EH (cell line): Measurements from ENCODE around the gene KAT7.
A peak's percentile ranks its signal among the peaks of the same experiment; 100 is the strongest.

Source experiments
- DNase-seq: peaks from one replicate; pipeline ENCODE4 v3.0.0-alpha.2; 2015; ENCODE audit warnings: low read depth

The KAT7 gene

DNA sequence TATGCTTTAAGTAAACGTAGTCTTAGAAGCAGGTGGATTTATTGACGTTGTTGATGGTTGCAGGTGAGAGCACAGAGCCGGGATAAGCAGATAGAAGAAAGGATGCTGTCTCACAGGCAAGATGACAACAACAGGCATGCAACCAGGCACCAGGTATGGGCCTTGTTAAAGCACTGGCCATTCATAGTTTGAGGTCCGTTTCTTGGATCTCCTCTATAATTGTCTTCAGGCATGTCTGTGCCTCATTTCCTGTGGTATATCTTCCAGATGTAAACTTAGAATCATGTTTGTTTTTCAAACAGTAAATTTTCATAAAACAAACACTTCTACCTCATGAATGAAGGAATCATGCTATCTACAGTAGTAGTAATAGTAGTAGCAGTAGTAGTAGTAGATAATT, 20.6 kb downstream of the KAT7 start:
- DNase-seq = no peak

DNA sequence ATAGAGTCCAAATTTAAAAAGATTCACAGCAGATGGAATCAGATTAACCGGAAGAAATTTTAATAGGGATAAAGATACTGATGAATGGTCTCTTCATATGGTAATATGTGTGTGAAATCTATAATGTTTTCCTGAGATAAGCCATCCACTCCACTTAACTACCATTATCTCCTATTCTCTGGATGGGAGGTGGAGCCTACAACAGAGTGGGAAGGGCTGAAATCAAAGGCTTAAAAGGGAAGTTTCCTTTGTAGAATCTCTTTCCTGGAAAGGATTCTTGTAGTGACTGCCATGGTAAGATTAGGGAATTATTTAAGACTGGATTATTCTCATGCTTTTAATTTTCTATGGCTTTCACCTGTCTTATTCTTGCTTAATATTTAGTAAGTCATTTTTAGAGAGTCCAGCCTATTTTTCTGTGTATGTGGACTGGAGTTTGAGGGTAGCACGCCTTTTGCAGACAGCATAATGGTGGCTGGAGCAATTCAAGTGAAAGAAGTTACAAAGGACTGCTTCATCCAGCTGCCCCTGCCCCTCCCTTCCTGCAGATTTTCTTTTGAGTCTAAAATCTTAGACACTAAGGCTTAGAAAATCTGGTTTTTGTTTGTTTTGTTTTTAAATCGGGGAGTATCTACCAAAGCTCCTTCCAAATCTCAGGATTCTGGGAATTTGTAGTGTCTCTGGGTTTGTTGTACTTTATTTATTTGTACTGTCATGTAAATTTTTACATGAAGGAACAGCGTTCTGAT, 26.5 kb downstream of the KAT7 start:
- no peak for DNase-seq

DNA sequence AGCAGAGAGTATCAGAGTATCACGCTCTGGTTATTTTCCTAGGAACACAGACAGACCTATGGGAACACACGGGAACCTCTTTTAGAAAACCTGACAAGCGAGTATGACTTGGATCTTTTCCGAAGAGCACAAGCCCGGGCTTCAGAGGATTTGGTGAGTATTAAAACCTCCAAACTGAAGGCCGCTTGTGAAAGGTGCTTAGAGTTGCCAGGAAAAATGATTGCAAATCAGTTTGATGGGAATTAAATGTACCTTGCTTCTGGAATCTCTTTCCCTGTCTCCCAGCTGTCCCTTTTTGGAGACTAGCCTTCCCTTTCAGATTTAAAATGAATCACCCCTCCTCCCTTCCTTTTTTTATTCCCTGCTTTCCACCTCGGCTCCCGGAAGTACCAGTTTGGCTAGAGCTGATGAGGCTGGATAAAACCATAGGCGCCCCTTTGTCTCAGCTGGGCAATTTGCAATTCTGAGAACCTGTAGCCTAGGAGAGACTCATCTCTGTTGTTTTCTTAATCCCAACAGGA, 27.3 kb downstream of the KAT7 start:
- DNase-seq = no peak

DNA sequence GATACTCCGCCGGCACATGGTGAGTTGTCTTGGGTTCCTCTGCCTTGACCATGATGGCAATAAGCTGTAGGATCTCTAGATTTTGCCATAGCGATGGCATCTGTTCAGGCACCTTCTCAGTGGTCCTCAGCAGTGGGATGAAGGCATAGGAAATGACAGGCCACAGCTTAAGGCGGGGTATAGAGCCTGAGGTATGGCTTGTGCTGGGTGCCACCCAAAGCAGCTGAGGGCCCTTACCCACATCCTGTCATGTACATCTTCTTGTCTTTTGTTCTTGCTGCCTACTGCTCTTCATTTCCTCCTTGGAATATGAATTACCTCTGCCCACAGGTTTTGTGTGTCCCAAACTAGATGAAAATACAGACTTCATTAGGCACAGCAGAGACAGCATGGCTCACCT, 29.5 kb downstream of the KAT7 start:
- no peak for DNase-seq

DNA sequence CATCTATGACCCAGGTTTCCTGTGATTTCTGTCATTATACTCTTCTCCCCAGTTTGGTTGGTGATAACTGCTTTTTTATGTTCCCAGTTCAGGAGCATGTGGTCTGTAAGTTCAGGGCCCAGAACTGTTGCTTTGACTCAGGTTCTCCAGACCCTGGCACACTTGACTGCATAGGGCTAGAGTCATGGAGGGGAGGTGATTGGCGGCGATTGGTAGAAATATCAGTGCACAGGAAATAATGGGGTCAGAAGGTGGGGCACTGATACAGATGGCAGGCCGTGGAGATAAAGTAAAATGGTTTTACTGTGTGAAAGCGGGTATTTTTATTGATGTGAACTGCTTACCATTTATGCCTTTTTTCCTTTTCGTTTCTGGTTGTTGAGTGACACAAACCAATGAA, 30.7 kb downstream of the KAT7 start:
- no peak for DNase-seq

DNA sequence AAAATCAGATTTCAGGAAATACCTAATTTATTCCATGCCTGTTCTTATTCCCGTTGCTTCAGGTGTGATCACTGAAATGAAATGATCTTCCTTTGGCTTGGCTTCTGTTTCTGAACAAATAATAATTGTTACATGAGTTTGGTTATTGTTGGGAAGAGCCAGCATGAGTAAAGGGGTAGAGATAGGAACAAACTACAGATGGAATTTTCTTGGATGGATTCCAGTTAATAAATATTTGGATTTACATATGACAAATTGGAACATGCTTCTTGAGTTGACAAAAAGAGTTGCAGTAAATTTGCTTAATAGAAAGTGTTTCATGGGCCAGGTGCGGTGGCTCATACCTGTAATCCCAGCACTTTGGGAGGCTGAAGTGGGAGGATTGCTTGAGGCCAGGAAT, 31.2 kb downstream of the KAT7 start:
- no peak for DNase-seq

DNA sequence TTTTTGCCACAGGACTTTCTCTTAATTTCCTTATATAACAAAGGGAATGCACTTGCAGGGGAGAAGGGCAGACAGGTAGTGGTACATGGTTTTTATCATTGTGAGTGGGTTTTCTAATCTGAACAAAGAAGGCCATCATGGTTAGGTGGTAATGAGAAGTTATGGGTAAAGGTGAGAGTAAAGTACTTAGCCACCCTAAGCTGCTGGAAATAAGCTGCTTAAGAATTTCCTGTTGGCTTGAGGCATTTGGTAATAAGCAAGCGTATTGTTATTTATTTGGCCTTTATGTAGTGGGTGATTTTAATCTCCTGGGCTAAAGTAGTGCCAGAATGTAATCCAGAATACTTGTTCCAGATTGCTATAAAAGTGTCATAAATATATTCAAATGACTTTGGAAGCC, 32.3 kb downstream of the KAT7 start:
- no peak for DNase-seq

DNA sequence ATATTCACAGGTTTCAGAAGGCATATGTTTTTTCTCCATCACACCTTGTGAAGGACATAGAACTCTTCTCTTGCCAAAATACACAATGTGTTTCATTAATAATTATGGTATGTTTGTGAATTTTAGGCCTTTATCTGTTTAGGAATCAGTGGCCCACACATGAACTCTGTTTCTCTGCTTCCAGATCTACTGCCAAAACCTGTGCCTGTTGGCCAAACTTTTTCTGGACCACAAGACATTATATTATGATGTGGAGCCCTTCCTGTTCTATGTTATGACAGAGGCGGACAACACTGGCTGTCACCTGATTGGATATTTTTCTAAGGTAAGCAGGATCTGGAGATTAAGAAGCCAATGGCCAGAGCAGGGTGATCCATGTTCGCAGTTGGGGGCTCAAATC, 33.0 kb downstream of the KAT7 start:
- no peak for DNase-seq

DNA sequence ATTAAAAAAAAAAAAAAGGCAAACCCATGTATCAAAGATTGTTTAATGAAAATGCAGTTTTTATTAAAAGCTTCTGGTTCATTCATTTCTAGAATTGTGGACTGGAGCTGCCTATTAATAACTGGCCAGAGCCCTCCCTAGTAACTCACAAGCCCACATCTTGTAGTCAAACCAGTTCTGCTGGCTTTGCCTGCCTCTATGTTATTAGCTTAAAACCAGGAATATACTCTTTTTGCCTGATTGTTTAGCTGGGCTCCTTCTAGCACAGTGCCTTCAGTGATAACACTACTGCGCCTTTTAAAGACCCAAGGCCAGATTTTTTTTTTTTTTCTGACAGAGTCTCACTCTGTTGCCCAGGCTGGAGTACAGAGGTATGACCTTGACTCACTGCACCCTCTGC, 33.4 kb downstream of the KAT7 start:
- no peak for DNase-seq

DNA sequence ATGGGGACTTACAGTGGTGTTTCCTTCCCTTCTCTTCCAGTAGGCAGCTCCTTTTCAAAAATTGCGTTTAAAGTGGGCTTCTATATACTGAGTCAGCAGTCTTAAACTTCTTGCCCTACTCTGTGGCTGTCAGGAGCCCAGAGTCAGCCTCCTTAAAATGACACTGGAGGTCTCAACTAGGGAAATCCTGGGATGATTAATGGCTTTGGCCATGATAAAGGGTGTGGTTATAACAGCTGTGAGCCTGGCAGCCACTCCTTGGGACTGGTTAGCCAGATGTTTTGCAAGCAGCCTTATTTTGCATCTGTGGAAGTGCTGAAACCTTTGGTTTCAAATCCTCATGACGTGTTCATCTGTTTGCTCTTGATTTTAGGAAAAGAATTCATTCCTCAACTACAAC, 34.3 kb downstream of the KAT7 start:
- no peak for DNase-seq

DNA sequence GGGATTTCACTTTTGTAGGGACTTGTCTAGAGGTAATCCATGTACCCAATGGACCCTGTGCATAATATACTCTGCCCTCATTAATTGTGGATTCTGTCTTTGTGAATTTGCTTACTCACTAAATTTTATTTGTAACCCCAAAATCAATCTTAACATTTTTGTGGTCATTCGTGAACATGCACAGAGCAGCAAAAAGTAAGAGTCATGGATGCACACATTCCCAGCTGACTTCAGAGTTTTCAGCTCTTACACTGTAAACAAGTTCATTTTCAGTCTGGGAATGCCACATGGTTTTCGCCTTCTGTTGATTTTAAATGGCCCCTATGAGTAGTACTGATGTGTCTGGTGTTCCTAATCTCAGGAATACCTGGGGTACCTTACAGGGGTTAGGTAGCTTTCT, 35.1 kb downstream of the KAT7 start:
- peak; percentile 56 for DNase-seq

DNA sequence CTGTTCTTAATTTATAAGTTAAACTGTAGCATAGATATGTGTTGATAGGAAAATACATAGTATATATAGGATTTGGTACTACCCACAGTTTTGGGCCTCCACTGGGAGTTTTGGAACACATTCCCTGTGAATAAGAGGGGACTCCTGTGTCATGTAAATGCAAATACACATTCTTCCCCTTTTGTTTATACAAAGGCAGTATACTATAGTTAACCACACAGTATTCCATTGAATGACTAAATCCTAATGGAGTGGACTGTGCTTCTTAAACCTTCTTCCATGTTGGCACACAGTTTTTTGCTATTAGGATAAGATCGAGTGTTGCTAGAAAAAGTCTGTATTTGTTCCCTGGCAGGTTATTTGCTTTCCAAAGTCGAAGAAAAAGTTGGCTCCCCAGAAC, 37.2 kb downstream of the KAT7 start:
- no peak for DNase-seq

DNA sequence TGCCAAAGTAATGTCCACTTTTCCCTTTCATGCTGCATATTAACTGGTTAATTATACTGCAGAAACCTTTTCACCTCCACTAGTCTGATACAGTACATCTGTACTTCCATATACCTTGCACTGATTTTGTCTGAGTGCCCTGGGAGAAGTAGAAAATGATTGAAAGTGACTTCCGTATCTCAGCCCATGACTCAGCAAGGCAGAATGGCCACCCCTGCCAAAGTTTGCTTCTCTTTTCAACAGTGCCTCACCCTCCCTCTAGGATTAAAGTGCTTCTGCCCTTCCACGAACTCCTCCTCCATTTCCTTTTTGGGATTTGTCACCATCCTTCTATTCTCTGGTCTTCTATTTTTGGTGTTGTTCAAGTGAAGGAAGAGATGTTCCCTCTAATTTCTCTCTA, 39.8 kb downstream of the KAT7 start:
- DNase-seq = peak; percentile 82

DNA sequence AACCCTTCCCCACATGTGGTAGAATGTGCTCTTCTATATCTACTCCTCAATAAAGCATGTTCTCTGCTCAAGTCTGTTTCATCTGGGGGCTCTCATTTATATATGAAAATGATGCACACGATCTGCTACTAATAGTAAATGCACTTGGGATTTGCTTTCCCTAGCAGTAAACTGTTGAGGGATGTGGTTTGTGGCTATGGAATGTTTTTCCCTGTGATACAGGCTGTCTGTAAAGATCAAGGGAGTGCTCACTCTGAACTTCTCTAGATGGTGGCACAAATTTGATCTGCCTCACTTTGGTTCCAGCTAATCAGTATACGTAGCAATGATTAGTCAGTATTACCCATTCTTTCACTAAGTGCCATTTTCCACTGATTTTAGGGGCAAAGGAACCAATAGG, 40.5 kb downstream of the KAT7 start:
- DNase-seq = peak; percentile 36

DNA sequence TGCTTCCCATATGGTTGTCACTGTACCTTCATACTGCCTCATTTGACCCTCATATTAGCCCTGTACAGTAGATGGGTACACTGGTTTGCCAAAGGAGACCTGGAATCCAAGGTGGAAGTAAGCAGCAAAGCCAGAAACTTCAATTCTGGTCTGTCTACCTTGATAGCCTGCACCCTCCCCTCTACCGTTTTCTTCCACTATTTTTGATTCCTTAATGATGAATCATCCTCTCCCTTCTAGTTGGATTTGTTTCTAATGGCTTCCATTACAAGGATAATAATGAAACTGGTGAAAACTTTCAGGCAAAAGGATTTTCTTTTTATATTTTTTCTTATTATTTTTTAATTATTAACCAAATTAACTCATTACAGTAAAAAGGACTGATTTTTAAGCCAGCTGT, 42.1 kb downstream of the KAT7 start:
- peak; percentile 42 for DNase-seq

DNA sequence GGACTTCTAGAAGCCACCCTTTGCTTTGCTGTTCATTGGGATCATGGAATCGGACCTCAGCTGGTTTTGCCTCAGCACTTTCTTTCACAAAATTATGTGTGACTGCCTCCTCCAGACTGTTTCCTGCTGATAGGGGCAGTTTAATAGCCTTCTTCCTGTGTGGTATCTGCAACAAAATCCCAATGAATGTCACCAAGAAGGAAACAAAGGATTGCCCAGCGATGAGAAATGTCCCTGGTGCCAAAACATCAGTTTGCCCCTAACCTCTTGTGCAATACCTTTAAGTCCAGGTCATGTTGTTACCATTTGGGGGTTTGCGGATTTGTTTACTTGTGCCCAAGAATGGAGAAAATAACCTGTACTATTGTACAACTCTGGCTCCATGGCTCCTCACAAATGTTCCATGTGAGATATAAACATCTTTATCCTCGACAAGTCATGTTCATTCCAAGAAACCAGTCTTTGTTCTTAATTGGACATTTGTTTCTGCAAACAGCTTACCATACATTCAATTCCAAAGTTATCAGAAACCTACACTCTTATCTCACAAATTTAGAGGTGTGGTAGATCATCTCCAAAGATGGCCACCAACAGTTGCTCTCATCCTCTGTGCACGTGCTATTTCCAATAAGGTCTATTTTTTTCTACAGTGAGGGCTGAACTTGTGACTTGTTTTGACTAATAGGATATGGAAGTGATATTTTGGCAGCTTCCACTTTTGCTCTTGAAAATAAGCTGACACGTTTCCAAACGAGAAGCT, 44.5 kb downstream of the KAT7 start:
- no peak for DNase-seq

DNA sequence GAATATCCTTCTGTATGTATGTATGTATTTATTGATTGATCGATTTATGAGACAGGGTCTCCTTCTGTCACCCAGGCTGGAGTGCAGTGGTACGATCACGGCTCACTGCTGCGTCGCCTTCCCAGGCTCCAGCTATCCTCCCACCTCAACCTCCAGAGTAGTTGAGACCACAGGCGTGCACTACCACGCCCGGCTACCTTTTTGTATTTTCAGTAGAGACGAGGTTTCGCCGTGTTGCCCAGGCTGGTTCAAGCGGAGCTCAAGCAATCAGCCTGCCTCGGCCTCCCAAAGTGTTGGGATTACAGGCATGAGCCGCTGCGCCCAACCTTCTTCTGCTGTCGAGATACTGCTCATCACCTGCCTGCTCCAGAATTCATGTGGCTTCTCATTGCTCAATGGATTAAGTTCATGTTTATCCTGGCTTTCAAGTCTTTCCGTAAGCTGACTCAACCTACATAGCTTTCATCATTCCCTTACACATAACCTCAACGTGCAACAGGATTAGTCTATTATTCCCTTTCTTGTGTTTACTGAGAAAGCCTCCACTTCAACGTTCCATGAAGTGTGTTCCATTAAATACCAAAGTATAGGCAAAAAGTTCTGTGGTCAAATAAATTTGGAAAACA, 45.8 kb downstream of the KAT7 start:
- no peak for DNase-seq

DNA sequence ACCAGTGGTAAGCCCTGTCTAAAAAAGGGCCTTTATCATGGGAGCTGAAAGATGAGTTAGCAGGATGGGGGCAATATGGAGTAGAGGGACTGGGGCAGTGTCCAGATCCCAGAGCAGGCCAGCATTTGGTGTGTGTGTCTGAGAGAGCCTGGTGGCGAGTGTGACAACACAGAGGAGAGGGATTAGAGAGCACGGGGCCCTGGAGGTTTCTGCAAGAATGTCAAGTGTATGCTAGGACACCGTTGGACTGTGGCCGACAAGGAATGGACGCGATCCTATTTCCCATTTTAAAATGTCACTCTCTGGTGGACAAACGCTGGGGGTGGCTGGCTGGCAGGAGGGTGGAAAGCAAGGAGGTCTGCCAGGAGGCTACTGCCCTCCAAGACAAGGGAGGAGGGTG, 47.0 kb downstream of the KAT7 start:
- DNase-seq = no peak

DNA sequence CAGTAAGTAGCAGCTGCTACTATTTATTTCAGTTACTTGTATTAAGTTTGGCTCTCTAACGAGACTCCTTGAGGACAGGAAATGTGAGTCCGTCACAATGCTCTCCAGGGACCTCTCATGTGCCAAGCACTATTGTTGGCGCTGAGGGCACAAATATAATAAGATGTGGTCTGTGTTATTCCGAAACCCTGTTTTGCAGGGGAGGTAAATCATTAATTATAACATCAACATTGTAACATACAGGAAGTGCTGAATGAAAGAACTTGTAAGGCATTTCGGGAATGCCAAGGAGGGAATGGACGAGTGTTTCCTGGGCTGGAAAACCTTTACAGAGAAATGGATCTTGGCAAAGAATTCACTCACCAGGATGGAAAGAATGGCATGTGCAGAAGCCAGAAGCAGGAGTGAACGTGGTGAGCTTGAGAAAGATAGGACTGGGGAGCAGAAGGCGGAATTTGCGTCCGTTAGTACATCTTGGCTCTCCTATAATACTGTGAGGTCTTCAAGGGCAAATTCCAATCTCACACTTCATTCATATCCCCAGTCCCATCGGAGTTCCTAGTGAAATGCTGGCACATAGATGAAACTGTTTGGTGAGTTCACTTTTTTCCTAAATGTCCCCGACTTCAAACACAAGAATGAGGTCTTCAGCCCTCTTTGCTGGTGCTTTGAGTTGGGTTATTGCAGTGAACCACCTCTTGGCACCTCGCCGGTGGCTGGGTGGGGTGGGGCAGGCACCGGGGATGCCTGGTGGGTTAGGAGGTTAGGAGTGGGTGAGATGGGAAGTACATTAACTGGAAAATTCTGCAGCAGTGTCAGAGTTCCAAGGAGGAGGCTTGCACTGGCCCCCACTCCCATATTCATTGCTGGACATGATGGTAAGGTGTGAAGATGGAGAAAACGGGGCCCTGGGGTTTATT, 47.9 kb downstream of the KAT7 start:
- DNase-seq = peak; percentile 78

DNA sequence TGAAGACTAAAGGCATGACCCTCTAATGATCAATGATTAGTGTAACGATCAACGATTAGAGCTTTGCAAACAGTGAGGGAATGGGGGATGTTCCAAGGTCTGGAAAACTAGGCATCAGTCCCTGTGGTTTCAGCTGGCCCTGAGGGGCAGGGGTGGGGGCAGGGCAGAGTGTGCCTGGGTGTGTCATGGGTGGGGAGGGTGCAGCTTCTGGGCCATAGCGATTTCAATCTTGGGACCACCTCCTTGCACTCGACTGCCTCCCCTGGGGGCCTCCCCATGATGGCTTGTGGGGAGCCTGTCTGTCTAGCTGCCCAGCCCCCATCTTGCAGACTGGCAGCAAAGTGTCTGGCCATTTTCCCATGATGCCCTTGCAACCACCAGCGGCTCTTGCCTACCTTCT, 51.0 kb downstream of the KAT7 start:
- DNase-seq = no peak

DNA sequence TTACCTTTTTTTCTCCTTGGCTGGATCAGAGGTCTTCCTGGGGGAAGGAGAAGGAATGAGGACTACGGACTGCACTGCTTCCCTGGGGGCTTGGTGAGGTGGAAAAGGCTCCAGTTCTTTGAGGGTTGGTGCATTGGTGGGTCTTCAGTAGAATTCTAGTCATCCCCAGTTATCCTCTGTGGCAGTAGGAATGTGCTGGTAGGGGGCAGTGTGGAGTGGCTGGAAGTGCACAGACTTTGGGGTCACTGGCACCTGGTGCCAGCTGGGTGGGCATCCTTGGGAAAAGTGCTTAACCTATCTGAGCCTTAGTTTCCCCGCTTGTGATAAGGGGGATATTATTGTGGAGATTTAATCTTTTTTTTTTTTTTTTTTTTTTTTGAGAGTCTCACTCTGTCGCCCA, 53.1 kb downstream of the KAT7 start:
- no peak for DNase-seq

DNA sequence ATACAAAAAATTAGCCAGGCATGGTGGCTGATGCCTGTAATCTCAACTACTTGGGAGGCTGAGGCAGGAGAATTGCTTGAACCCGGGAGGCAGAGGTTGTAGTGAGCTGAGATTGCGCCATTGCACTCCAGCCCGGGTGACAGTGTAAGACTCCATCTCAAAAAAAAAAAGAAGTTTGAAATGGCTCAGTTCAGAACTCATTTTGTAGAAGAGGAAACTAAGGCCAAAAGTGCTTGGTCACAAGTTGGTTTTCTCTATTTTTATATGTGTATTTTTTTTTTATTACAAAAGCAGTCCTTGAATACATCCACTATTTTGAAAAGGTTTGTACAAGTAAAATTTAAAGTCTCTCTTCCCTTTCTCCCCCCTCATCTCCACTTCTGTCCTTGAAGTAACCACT, 53.9 kb downstream of the KAT7 start:
- DNase-seq = no peak
